HUES6 (cell line): ENCODE measurements around the gene DENND1B.

Source experiments
- H3K27ac ChIP-seq: 2 replicates; pipeline ENCODE4 v1.7.0; 2013; ENCODE audit warnings: low read depth, mild to moderate bottlenecking, low read length, inconsistent platforms
- H3K27me3 ChIP-seq: 2 replicates; pipeline ENCODE4 v1.6.1; 2013; ENCODE audit warnings: low read length; ENCODE audit not compliant: control insufficient read depth, insufficient read depth
- H3K36me3 ChIP-seq: 2 replicates; pipeline ENCODE4 v1.6.1; 2013; ENCODE audit warnings: low read length; ENCODE audit not compliant: control insufficient read depth, insufficient read depth
- H3K4me1 ChIP-seq: 2 replicates; pipeline ENCODE4 v1.6.1; 2013; ENCODE audit warnings: low read length; ENCODE audit not compliant: control insufficient read depth, insufficient read depth
- H3K4me3 ChIP-seq: 2 replicates; pipeline ENCODE4 v1.5.1; 2013; ENCODE audit warnings: low read depth, low read length
- H3K9ac ChIP-seq: one replicate; pipeline ENCODE4 v1.6.1; 2013; ENCODE audit warnings: mild to moderate bottlenecking, low read length
- H3K9me3 ChIP-seq: 2 replicates; pipeline ENCODE4 v1.6.1; 2013; ENCODE audit warnings: low read depth, low read length; ENCODE audit not compliant: control insufficient read depth, insufficient read depth

The DENND1B gene

DNA sequence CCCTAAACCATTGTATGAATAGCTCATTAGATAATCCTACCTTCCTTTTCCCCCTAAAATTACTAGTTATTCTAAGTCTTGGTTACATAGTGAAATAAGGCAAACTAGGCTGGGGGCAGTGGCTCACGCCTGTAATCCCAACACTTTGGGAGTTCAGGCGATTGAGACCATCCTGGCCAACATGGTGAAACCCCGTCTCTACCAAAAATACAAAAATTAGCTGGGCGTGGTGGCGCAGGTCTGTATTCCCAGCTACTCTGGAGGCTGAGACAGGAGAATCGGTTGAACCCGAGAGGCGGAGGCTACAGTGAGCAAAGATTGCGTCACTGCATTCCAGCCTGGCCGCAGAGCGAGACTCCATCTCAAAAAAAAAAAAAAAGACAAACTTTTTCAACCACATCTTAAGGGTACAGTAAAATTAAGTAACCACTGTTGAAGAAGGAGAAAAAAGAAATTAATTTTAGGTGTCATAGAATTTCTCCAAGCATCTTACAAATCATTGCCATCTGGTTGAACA lies 108.5 kb downstream of the DENND1B start:
- Histone ChIP-seq H3K27me3 (no peaks in the 10 kb centered on the region), H3K4me3 (no peak overlapping the region), H3K4me1 (no peaks in the 10 kb centered on the region), H3K9ac (no peak overlapping the region), H3K9me3 (no peaks in the 10 kb centered on the region), H3K27ac (no peak overlapping the region), H3K36me3 (no peaks in the 10 kb centered on the region)

DNA sequence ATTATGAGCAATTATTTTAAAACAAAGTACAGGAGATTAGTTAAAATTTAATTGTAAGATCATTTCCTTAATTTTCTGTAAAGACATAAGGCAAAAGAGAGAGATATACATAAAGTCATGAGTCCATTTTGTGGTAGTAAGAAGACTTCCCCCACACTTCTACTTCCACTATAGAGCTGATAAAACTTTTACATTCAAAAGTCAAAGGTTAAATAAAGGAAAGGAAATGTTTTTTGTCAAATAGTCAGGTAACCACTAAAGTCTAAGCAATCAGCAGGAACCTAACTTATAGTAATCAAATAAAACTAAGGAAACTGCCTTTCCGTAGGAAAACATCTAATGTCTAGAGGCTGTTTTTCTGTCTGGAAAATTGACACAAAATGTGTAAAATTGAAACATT lies 110.9 kb downstream of the DENND1B start:
- Histone ChIP-seq H3K36me3 (no peaks in the 10 kb centered on the region), H3K9ac (no peak overlapping the region), H3K27me3 (no peaks in the 10 kb centered on the region), H3K4me1 (no peaks in the 10 kb centered on the region), H3K27ac (no peak overlapping the region), H3K9me3 (no peaks in the 10 kb centered on the region), H3K4me3 (no peak overlapping the region)

DNA sequence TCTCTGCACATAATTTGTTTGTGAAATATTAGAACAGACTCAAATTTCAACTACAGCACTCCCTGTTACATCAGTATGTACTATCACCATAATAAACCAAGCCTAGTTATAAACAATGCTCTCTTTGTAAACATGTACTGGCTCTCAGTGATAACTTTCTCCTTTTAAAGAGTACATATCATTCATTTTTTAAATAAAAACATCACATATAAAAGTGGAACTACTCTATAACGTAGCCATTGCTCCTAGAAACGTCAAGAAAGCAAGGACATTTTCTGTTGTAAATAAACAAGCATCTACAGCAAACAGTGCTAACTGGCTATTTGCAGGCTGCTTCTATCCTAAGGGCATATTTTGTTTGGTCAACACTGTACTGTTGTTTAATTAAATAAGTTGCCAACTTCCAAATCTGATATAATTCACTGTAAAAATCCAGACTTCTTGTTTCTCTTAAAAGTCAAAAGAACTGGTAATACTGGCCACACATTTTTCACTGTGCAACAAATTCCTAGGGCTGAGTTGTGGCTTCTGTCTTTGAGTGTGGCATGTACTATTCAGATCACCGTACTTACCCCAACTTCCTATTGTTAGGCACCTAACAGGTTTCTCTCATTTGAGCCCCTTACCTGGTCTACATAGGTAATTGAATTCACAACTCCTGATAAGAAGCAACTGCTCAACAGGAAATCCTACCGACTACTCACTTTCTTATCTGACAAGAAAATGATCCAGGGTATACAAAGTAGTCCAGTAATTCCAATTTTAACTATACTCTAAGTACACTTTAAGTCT lies 111.9 kb downstream of the DENND1B start:
- no peak overlapping the region for H3K27ac ChIP-seq
- no peak overlapping the region for H3K9ac ChIP-seq
- no peaks in the 10 kb centered on the region for H3K36me3 ChIP-seq
- no peaks in the 10 kb centered on the region for H3K4me1 ChIP-seq
- H3K4me3 ChIP-seq: no peak overlapping the region
- H3K27me3 ChIP-seq: no peaks in the 10 kb centered on the region
- no peaks in the 10 kb centered on the region for H3K9me3 ChIP-seq

DNA sequence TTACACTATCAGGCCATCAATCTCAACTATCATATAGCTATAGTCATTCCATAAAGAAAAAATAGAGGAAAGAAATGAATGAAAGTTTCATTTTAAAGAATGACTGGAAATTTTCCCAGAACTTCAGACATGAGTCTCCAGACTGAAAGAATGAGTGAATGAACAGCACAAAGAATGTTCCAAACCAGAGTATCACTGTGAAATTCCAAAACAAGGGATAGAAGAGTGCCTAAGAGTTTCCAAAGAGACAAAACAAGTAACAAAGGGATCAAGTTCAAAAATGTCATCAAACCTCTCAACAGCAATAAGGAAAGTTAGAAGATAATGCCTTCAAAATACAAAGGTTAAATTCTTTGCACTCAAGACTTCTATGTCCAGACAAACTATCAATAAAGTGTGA lies 114.9 kb downstream of the DENND1B start:
- Histone ChIP-seq H3K27me3 (no peaks in the 10 kb centered on the region), H3K27ac (no peak overlapping the region), H3K4me1 (no peaks in the 10 kb centered on the region), H3K4me3 (no peak overlapping the region), H3K9me3 (no peaks in the 10 kb centered on the region), H3K36me3 (no peaks in the 10 kb centered on the region), H3K9ac (no peak overlapping the region)

DNA sequence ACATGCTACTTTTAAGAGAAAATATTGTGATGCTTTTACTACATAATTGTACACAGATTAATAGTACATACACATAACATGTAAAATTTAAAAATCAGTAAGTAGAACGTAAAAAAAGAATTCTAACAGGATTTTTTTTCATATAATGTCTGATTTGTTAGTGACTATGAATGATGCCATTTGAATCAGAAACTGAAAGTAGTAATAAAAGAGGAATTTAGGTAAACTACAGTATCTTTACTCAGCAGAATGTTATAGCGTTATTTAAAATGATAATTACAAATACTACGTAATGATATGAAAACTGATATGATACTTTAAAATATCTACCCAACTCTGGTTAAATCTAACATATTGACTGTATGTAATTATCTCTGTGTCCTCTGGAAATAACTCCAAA lies 116.1 kb downstream of the DENND1B start:
- no peaks in the 10 kb centered on the region for H3K4me1 ChIP-seq
- H3K9me3 ChIP-seq: no peaks in the 10 kb centered on the region
- no peaks in the 10 kb centered on the region for H3K36me3 ChIP-seq
- H3K27ac ChIP-seq: no peak overlapping the region
- H3K27me3 ChIP-seq: no peaks in the 10 kb centered on the region
- H3K9ac ChIP-seq: no peak overlapping the region
- no peak overlapping the region for H3K4me3 ChIP-seq

DNA sequence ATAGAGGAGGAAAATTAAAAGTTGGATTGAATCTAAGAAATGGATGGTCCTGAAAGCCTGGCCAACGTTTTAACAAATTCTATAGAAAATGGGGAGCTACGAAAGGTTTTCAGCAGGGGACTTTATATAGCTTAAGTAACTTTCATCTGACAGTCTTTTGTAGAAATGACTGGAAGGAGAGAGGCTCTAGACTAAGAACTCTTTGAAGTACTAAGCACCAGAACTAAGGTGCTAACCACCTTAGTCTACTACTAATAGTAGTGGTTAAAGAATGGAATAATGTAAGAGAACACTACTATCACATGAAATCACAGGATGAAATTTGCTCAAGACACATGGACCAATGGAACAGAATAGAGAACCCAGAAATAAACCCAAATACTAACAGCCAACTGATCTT lies 126.1 kb downstream of the DENND1B start:
- Histone ChIP-seq H3K9ac (no peak overlapping the region), H3K27ac (no peak overlapping the region), H3K27me3 (no peaks in the 10 kb centered on the region), H3K4me3 (no peak overlapping the region), H3K36me3 (no peaks in the 10 kb centered on the region), H3K4me1 (no peaks in the 10 kb centered on the region), H3K9me3 (no peaks in the 10 kb centered on the region)

DNA sequence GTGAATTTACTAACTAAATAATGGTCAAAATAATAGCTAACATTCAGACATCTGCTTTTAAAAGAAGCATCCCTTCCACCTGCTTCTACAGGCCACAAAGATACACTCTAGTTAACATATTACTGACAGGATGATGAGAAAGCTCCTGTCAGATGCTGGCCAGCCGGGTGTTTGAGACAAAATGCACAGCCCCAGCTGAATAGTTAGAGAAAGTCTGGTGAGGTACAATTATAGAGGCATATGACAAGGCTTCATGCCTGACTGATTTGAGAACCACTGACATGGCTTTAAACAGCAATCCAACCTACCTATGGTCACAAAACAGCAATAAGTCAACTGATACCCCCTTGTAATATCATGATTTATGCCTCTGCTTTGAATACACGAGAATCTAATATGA lies 137.0 kb downstream of the DENND1B start:
- Histone ChIP-seq H3K4me3 (no peak overlapping the region), H3K4me1 (0 out of 2 replicates have a peak, but pooled peaks cover 2% of the 10 kb centered on the region), H3K9ac (no peak overlapping the region), H3K9me3 (no peaks in the 10 kb centered on the region), H3K27ac (no peak overlapping the region), H3K36me3 (no peaks in the 10 kb centered on the region), H3K27me3 (no peaks in the 10 kb centered on the region)

DNA sequence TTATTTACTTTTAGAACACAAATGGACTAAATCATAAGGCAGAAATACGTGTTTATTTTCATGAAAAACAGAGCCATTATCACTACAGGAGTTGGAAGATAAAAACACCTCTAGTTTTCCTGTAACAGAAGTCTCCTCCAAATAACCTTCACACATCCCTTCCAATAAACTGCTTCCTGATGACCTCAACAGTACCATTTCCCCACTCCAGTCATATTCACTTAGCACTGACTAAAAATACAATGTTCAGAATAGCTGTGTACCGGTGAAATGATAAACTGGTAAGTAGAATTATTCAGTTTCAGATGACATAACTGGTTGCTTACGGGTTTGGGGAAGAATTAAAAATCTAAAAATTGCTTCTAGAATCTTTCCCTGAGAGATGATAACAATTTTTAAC lies 137.9 kb downstream of the DENND1B start:
- Histone ChIP-seq H3K27me3 (no peaks in the 10 kb centered on the region), H3K27ac (no peak overlapping the region), H3K4me3 (no peak overlapping the region), H3K9me3 (no peaks in the 10 kb centered on the region), H3K9ac (no peak overlapping the region), H3K4me1 (0 out of 2 replicates have a peak, but pooled peaks cover 2% of the 10 kb centered on the region), H3K36me3 (no peaks in the 10 kb centered on the region)

DNA sequence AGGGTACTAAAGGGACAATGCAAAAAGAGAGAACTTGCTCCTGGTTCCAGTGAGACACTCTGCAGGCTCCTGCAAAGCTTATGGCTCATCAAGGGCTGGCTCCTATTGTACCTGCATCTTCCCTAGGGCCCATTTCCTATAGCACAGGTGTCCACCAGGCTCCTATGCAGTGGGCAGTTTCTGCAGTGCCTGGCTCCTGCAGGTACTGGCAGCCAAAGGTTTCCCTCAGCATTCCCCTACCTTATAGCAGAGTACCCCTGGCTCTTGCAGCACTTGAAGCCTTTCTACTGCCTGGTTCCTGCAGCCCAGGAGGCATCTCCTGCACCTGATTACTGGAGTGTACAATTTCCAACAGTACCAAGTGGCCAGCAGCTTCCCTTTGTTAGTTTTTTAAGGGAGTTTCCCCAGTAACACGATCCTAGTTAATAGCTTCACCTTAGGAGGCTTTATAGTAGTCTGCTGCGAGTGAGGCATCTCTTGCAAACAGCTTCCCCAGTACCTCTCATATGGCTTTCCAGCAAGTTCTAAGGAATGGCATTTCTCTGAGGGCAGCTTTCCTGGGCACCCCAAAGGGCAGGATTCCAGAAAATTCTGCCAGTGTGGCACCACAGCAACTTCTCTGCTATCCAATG lies 141.7 kb downstream of the DENND1B start:
- Histone ChIP-seq H3K27ac (no peak overlapping the region), H3K4me3 (no peak overlapping the region), H3K4me1 (0 out of 2 replicates have a peak, but pooled peaks cover 2% of the 10 kb centered on the region), H3K36me3 (no peaks in the 10 kb centered on the region), H3K9ac (no peak overlapping the region), H3K9me3 (no peaks in the 10 kb centered on the region), H3K27me3 (no peaks in the 10 kb centered on the region)

DNA sequence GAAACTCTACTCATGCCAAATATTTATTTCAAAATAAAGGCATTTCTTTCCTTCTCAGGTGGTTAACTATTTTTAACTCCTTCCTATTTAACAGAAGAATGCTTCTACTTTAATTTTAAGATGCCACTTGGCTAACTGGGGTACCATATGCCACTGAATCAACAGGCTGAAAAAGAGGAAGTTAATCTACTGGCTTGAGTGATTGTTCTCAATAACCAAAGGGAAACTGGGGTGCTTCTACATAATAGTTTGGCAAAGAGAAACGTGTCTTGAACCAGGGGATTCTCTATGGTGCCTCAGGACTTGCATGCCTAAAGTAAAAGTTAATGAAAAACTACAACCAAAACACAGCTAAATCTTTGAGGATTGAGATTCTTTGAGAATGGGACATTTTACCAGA lies 142.6 kb downstream of the DENND1B start:
- Histone ChIP-seq H3K9me3 (no peaks in the 10 kb centered on the region), H3K27ac (no peak overlapping the region), H3K4me3 (no peak overlapping the region), H3K36me3 (no peaks in the 10 kb centered on the region), H3K4me1 (0 out of 2 replicates have a peak, but pooled peaks cover 2% of the 10 kb centered on the region), H3K27me3 (no peaks in the 10 kb centered on the region), H3K9ac (no peak overlapping the region)

DNA sequence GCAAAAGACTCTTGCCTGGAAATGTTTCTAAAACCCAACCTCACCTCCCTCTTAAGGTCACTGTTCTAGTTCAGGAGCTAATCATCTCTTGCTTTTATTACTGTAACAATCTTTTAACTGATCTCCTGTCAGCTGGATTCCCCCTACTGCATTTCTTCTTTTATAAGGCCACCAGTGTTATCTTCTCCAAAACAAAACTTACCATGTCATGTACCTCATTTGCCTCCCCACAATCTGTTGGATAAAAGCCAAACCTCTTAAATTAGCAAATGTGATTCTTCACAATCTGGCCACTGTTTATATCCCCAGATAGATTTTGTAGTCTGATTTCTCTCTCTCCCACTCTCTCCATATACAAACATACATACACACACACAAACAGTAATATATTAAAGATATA lies 143.3 kb downstream of the DENND1B start:
- Histone ChIP-seq H3K27me3 (no peaks in the 10 kb centered on the region), H3K9me3 (no peaks in the 10 kb centered on the region), H3K27ac (no peak overlapping the region), H3K36me3 (no peaks in the 10 kb centered on the region), H3K9ac (no peak overlapping the region), H3K4me3 (no peak overlapping the region), H3K4me1 (0 out of 2 replicates have a peak, but pooled peaks cover 2% of the 10 kb centered on the region)
